Stimulated activated CD8-positive, alpha-beta memory T cell treated with anti-CD3 and anti-CD28 coated beads, Interleukin-7, amount 100 ng/mL, for 24 hours (primary cell): ENCODE measurements around the gene MEF2D.

ENCODE experiments used
- DNase-seq: peaks from one replicate; pipeline ENCODE4 v3.0.0-alpha.2; 2020; ENCODE audit warnings: low read depth

The MEF2D gene

GRCh38 chr1:156440654-156441437 is 59.7 kb downstream of the MEF2D start:
- no peak for DNase-seq

GRCh38 chr1:156439777-156440183 is 60.8 kb downstream of the MEF2D start:
- DNase-seq: no peak

GRCh38 chr1:156439036-156439776 is 61.4 kb downstream of the MEF2D start:
- DNase-seq: no peak

- DNase-seq: no peak
These were observed 62.1 kb downstream of the MEF2D start for GRCh38 chr1:156438278-156438987.

GRCh38 chr1:156437037-156437867 is 63.3 kb downstream of the MEF2D start:
- DNase-seq: no peak

- no peak for DNase-seq
These were observed 64.2 kb downstream of the MEF2D start for GRCh38 chr1:156436141-156437036.

- DNase-seq: no peak
These were observed 64.9 kb downstream of the MEF2D start for GRCh38 chr1:156435545-156436140.

- no peak for DNase-seq
These were observed 65.5 kb downstream of the MEF2D start for GRCh38 chr1:156434989-156435544.

GRCh38 chr1:156433602-156434001 is 67.0 kb downstream of the MEF2D start:
- DNase-seq: no peak

- DNase-seq: no peak
These were observed 67.5 kb downstream of the MEF2D start for GRCh38 chr1:156433032-156433431.

GRCh38 chr1:156432669-156433018 is 67.9 kb downstream of the MEF2D start:
- no peak for DNase-seq

- no peak for DNase-seq
These were observed 68.6 kb downstream of the MEF2D start for GRCh38 chr1:156431769-156432668.

GRCh38 chr1:156431366-156431765 is 69.2 kb downstream of the MEF2D start:
- DNase-seq: no peak

- DNase-seq: no peak
These were observed 69.7 kb downstream of the MEF2D start for GRCh38 chr1:156430866-156431265.

GRCh38 chr1:156430303-156430702 is 70.3 kb downstream of the MEF2D start:
- DNase-seq: no peak

- no peak for DNase-seq
These were observed 71.1 kb downstream of the MEF2D start for GRCh38 chr1:156429313-156430060.

- no peak for DNase-seq
These were observed 71.8 kb downstream of the MEF2D start for GRCh38 chr1:156428746-156429288.

GRCh38 chr1:156427957-156428356 is 72.6 kb downstream of the MEF2D start:
- no peak for DNase-seq
